GM10266 (cell line): Measurements from ENCODE around the gene EIF4E1B.
"Not testable (repeated sequence)": the region's sequence is repeated elsewhere in the genome, so short reads cannot be mapped to it uniquely, and the experiment has no call there.

Experiments
- DNase-seq: peaks from one replicate; pipeline ENCODE4 v3.0.0; 2012; ENCODE audit errors: extremely low spot score
- CTCF ChIP-seq: IDR thresholded peaks from 2 replicates; pipeline ENCODE4 v1.5.1; 2012; ENCODE audit warnings: mild to moderate bottlenecking, low read depth; ENCODE audit not compliant: control insufficient read depth, insufficient read depth; ENCODE audit errors: missing control alignments

The EIF4E1B gene

DNA sequence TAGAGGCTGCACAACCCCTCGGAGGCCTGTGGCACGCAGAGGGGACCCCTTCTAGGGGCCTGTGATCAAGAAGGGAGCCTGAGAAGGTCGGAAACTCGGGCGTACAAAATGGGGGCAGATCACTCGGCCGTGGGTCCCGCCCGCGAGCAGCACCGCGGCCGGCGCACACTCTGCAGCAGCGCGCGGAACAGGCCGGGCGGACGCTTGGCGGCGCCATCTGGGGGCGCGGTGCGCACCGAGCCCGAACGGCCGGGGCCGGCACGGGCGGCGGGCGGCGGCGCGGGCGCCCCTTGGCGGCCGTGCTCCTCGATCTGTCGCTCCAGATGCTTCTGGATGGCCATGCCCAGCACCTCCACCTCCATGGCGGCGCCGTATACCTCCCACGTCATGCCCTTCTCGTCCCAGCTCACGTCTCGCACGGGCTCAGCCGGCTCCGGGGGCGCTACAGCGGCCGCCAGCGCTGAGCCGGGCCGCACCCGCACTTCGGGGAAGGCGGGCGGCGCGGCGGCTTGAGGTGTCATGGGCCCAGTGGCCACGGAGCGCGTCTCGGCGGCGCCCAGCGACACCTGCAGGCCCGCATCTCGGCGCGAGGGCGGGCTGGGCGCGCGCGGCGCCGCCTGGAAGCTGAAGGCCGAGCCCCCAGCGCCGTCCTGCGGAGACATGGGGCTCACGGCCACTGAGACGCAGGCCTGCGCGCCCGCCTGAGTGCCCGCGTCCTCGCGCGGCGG is 33.6 kb upstream of the EIF4E1B start:
- peak; percentile 64 for TF ChIP-seq CTCF

DNA sequence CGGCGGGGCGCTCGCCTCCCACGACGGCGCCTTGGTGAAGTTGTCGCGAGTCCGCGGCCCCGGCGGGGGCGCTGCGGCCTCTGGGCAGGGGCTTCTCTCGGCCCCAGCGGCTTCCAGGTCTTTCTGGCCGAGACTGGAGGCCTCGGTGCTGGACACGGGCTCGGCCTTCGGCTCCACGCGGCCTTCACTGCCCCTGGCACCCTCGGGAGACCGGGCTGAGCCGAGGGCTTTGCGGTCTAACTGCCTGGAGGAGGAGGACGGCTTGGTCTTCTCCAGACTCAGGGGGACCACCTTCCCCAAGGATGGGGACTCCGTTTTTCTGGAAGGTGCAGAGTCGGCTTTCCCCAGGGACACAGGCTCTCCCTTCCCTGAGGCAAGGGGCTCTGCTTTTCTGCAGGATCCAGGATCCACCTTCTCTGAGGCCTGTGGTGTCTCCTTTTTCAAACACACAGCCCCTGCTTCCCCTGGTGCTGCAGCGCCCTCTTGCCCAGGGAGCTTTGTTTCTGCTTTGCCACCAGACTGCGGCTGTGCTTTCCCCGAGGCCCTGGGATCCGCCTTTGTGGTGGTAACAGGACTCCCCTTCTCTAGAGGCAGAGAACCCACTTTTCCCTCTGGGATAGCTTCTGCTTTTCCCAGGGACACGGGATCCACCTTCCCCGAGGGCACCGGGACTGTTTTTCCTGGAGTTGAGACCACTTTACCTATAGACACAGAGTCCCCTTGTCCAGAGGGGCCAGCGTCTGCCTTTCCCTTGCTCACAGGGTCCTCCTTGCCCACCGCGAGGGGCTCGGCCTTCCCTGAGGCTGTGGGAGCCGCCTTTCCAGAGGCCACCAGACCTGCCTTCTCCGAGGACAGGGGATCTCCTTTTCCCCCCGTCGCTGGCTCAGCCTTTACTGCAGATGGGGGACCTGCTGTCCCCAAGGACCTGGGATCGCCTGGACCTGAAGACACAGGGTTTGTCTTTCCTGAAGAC is 32.8 kb upstream of the EIF4E1B start:
- no peak for TF ChIP-seq CTCF
- no peak for DNase-seq

More for the DNA sequence above, 33.6 kb upstream of the EIF4E1B start:
- DNase-seq, result peak; percentile 82

DNA sequence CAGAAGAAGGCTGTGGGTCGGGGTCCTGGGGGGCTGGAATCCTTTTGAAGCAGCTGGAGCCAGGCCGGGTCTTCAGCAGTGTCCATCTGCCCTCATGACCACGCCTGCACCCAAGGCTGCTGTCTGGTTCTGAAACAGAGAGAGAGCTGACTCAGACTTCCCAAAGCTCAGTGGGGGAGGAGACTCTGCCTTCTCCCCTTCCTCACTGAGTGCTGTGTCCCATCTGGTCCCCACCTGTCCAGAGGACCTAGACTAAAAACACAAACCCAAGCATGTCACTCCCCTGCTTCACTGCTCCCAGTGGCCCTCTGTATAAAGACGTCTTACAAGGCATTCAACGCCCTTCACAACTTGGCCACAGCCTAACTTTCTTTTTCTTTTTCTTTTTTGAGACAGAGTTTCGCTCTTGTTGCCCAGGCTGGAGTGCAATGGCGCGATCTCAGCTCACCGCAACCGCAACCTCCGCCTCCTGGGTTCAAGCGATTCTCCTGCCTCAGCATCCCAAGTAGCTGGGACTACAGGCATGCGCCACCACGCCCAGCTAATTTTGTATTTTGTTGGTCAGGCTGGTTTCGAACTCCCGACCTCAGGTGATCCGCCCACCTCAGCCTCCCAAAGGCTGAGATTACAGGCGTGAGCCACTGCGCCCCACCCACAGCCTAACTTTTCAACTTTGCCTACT is 30.6 kb upstream of the EIF4E1B start:
- DNase-seq, result not testable (repeated sequence)

DNA sequence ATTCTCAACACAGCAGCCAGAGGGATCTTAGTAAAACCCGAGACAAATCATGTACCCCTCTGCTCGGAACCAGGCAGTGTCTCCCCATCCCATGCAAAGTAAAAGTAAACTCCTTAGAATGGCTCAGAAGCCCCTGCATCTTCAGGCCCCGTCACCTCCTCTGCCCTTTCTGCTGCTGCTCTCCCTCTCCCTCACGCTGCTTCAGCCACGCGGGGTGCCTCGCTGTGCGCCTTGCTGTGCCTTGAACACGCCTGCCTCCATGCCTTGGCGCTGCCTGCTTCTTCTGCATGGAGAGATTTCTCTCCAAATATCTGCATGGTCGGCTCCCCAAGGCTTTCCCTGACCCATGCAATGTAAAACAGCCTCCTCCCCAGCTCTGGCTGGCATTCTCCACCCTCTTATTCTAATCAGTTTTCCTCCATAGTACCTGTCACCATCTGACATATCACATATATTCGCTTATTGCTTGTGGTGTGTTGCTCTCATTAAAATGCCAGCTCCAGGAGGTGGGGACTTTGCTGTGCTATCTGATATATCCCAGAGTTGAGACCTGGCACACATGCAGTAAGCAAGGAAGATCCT is 28.5 kb upstream of the EIF4E1B start:
- DNase-seq, result no peak
- no peak for TF ChIP-seq CTCF

DNA sequence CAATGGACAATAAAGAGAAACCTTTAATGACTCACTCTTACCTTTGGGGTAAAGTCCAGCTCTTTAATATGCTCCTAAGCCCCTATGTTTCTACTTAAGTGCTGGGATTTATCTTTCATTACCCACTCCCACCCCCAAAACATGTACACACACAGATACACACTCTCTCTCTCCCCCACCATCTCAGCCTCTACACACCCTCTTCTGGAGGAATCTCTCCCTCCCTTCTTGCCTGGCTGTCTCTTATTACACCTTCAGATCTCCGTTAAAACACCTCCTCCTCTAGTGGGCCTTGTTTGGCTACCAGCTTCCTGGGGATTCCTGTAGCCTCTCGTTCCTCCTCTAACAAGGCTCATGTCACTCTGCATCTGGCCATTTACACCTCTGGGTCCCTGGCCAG is 27.4 kb upstream of the EIF4E1B start:
- TF ChIP-seq CTCF, result no peak
- DNase-seq, result no peak

GRCh38 chr5:176606032-176606431 is 24.4 kb upstream of the EIF4E1B start:
- no peak for TF ChIP-seq CTCF
- DNase-seq, result no peak

- no peak for TF ChIP-seq CTCF
- no peak for DNase-seq
Observed at GRCh38 chr5:176606875-176607274, 23.6 kb upstream of the EIF4E1B start.
